IgD-negative memory B cell (primary cell): ENCODE data around the gene PRKN. TPM values are rescaled to one million over a fixed set of nuclear protein-coding genes. Genes with fewer than 3 reads are reported as not detected.
"Not testable (repeated sequence)": the region's sequence is repeated elsewhere in the genome, so short reads cannot be mapped to it uniquely, and the experiment has no call there.

Source experiments
- H3K27ac Mint-ChIP-seq, 3 donors: one replicate each; pipeline ENCODE4 v1.8.0; 2020 to 2022; ENCODE audit warnings: mild to moderate bottlenecking in 3 of 3, mixed read lengths in 3 of 3, moderate library complexity in 1 of 3
- H3K27me3 Mint-ChIP-seq: one replicate; pipeline ENCODE4 v1.8.0; 2021; ENCODE audit warnings: mixed read lengths
- H3K36me3 Mint-ChIP-seq: one replicate; pipeline ENCODE4 v1.8.0; 2020; ENCODE audit warnings: mild to moderate bottlenecking, mixed read lengths
- H3K4me1 Mint-ChIP-seq, 3 donors: one replicate each; pipeline ENCODE4 v1.8.0; 2020 to 2022; ENCODE audit warnings: mixed read lengths in 3 of 3, mild to moderate bottlenecking in 1 of 3
- H3K4me3 Mint-ChIP-seq, 4 donors: one replicate each; pipeline ENCODE4 v1.8.0; 2020 to 2022; ENCODE audit warnings: mild to moderate bottlenecking in 4 of 4, mixed read lengths in 4 of 4, moderate library complexity in 3 of 4
- H3K9me3 Mint-ChIP-seq, 3 donors: one replicate each; pipeline ENCODE4 v1.8.0; 2020 to 2021; ENCODE audit warnings: mixed read lengths in 3 of 3, mild to moderate bottlenecking in 1 of 3
- polyA plus RNA-seq: library from polyadenylated mRNA; unstranded; fragments of 300-500 nt; fragmentation: Illumina TruSeq; gene quantifications from one replicate; pipeline ENCODE4 v1.2.3, GENCODE V29; 2021

The PRKN gene
- polyA plus RNA-seq, 1 donor from 2014 or later = 0.55 TPM

DNA sequence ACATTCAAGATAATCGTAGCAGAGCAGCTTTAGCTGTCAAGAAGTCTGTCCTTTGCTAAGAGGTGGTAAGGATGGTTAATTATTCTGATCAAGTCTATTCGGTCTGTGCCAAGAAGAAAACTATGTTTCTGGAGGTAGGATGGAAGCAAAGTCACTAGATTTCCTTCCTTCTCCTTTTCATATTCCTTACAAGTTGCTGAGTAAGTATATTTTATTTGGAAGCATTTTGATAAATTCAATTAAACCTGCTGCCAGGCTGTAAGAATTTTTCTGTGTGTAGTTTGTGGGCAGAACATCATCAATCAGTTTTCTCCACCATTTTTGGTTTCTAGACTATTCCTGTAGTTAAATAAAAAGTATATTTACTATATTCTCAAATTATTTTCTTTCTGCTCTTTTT is 311.3 kb downstream of the PRKN start:
- Mint-ChIP-seq H3K9me3 (peaks cover 0 to 2% (median 0%) of the 10 kb centered on the region in 3 donors), H3K4me1 (no peaks in the 10 kb centered on the region), H3K36me3 (no peaks in the 10 kb centered on the region), H3K27ac (no peak overlapping the region), H3K4me3 (no peak overlapping the region), H3K27me3 (no peaks in the 10 kb centered on the region)

DNA sequence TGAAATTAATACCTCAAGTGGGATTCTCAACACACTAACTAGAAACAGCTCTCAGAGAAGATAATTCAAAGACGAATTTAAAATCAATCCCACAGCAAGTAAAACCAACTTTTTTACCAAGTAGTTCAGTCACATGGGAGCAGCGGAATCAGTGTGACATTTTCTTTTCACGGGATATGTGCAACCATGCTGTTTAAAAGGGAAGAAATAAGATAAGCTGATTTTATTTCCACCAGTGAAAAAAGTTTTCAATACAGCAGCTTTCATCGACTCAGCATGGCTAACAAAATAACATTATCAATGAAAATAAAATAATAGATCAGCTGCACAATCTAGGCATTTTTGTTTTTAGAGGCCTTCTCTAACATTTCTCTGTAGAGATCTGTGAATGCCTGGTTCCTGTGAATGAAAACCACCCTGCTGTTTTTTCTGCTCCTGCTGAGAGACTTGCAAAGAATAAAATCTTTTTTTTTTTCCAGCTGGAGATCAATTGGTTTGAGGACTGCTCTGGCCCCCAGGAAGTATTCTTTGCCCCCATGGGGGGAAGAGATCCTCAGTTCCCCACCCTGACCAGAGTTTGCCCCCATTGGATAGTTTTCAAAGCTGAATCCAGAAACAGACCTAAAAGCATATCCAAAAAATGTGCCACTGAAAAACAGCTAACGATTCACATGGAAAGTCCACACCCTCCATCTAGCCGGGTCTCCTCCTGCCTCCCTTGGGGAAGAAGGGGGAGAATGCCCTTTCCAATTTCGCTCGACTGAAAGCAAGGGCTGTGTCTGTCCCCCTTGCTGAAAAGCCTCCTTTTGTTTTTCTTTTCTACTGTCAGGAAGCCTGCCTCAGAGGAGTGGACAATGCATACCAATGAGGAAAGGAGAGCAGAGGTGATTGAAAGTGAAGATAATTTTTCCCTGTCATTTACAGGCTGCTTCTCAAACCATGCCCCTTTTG is 317.6 kb downstream of the PRKN start:
- no peak overlapping the region for H3K27ac Mint-ChIP-seq
- H3K4me3 Mint-ChIP-seq = no peak overlapping the region
- peaks cover 2% of the 10 kb centered on the region for H3K36me3 Mint-ChIP-seq
- H3K4me1 Mint-ChIP-seq = no peaks in the 10 kb centered on the region
- H3K9me3 Mint-ChIP-seq = peaks cover 0 to 1% (median 0%) of the 10 kb centered on the region in 3 donors
- H3K27me3 Mint-ChIP-seq = no peaks in the 10 kb centered on the region

DNA sequence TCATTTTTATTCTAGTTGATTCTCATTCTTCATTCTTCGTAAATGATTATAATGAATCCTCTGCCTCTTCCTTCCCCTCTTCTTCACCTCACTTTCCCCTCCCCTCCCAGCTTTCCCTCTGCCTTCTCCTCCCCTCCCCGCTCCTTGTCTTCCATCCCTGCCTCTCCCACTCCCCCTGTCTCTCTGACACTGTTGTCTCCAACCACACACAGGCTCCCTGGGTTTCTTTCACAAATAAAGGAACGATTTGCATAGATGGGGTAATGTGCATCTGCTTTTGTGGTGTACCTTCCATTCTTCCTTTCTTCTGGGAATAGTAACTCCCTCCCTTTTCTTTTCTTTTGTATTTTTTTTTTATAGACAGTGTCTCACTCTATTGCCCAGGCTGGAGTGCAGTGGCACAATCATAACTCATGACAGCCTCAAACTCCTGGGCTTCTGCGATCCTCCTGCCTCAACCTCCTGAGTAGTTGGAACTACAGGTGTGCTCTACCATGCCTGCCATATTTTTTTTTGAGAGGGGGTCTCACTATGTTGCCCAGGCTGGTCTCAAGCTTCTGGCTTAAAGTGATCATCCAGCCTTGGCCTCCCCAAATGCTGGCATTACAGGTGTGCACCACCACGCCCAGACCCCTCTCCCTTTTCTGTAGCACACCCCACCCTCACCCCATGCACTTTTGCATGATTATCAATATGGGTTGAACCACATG is 318.6 kb downstream of the PRKN start:
- peaks cover 2% of the 10 kb centered on the region for H3K36me3 Mint-ChIP-seq
- H3K4me1 Mint-ChIP-seq = no peaks in the 10 kb centered on the region
- peaks cover 0 to 3% (median 0%) of the 10 kb centered on the region in 3 donors for H3K9me3 Mint-ChIP-seq
- H3K27me3 Mint-ChIP-seq = no peaks in the 10 kb centered on the region
- H3K4me3 Mint-ChIP-seq = no peak overlapping the region
- no peak overlapping the region for H3K27ac Mint-ChIP-seq

DNA sequence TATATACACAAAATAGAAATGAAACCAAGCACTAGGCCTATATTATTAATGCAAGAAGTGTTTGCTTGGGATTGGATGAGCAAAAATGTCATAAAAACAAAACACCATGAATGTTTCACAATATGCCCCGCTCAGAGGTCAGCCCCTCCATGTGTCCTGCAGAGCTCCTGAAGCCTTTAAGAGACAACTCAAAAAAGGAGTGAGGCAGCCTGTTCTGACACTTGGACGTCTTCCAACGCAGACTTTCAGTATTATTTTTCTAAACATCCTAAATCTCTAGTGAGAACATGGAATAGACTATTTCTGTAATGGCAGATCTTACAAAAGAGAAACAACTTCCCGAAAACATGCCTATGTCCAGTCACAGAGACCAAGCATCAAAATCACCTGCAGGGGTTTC is 322.6 kb downstream of the PRKN start:
- no peaks in the 10 kb centered on the region for H3K4me1 Mint-ChIP-seq
- H3K27ac Mint-ChIP-seq = no peak overlapping the region
- H3K27me3 Mint-ChIP-seq = no peaks in the 10 kb centered on the region
- no peak overlapping the region for H3K4me3 Mint-ChIP-seq
- peaks cover 2% of the 10 kb centered on the region for H3K36me3 Mint-ChIP-seq
- H3K9me3 Mint-ChIP-seq = peaks cover 0 to 3% (median 2%) of the 10 kb centered on the region in 3 donors

DNA sequence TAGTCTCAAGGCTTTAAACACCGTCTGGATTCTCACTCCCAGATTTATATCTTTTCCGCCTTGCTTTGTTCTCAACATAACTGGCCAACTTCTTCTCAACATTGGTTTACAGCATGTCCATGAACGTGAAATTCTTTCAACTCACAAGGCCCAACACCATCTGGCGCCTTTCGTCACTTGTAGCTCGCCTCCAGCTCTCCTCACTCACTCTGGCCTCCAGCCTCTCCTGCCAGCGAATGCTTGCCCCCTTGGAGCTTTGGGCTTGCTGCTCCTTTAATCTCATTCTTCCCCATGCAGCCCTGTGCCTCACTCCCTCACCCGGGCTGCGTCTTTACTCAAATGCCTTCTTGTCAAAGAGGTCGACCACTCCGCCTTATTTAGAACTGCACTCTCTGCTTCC is 324.5 kb downstream of the PRKN start:
- Mint-ChIP-seq H3K27me3 (no peaks in the 10 kb centered on the region), H3K27ac (no peak overlapping the region), H3K4me3 (no peak overlapping the region), H3K9me3 (peaks cover 0 to 3% (median 2%) of the 10 kb centered on the region in 3 donors), H3K36me3 (no peaks in the 10 kb centered on the region), H3K4me1 (no peaks in the 10 kb centered on the region)

DNA sequence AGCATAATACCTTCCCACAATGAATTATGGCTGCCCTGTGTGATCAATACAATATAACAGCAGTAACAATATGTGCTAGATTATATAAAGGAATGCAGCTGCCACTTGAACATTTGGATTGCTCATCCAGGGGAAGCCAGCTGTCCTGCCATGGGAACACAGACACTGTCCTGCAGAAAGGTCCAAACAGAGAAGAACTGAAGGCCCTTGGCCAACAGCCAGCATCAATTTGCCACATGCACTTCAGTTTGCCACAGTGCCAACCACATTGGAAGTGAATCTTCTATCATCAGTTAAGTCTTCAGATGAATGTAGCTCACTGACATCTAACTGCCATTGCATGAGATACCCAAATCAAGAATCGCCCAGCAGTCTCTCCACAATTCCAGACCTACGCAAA is 332.4 kb downstream of the PRKN start:
- no peaks in the 10 kb centered on the region for H3K27me3 Mint-ChIP-seq
- H3K4me1 Mint-ChIP-seq = peaks cover 0 to 1% (median 0%) of the 10 kb centered on the region in 3 donors
- H3K27ac Mint-ChIP-seq = no peak overlapping the region
- H3K36me3 Mint-ChIP-seq = no peaks in the 10 kb centered on the region
- H3K4me3 Mint-ChIP-seq = no peak overlapping the region
- H3K9me3 Mint-ChIP-seq = no peaks in the 10 kb centered on the region

DNA sequence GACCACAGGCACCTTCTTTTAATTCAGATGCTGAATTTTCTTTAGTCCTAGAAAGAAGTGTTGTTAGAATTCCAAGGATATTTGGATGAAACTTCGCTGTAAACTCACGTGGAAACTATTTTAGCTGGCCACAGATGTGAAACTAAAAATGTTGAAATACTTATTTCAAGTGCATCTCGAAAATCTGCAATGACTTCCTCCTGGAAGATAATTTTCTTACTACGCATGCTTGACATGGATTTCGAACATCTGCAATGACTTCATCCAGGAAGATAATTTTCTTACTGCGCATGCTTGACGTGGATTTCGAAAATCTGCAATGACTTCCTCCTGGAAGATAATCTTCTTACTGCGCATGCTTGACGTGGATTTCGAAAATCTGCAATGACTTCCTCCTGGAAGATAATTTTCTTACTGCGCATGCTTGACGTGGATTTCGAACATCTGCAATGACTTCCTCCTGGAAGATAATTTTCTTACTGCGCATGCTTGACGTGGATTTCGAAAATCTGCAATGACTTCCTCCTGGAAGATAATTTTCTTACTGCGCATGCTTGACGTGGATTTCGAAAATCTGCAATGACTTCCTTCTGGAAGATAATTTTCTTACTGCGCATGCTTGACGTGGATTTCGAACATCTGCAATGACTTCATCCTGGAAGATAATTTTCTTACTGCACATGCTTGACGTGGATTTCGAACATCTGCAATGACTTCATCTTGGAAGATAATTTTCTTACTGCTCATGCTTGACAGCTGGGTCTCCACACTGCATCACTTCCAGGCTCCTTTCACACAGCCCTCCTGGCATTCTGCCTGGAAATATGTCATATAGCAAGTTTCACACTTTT is 336.4 kb downstream of the PRKN start:
- not testable (repeated sequence) for H3K4me3 Mint-ChIP-seq, H3K27me3 Mint-ChIP-seq, H3K4me1 Mint-ChIP-seq, H3K27ac Mint-ChIP-seq, H3K36me3 Mint-ChIP-seq, H3K9me3 Mint-ChIP-seq

DNA sequence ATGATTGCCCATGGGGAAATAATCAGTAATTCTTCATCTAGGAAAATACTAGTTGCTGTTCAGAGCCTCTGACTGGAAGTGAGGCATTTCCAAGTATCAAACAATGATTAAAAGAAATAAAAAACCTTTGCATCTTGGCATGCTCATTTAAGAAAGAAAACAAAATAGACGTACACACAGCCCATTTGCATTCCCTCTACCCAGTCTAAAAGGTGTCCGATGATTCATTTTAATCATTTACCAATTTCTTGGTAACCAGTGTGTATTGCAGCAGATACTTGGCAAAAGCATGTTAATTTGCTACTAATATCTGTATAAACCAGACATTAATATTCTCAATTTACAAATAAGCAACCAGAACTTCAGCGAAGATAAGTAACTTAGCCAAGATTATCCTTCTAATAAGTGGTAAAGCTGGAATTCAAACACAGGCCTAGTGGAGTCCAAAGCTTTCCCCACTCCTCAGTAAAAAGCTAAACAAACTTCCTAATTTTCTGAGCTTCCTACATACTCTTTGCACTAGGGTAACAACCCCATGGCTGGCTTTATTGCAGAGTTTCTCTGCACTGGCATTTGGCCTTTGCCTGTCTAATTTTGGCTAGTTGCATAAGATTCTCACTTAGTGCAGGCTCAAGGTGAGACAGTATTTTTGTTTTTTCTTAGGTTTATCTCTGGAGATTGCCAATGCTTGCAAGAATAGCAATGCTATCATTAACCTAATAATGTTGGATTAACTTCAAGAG is 338.1 kb downstream of the PRKN start:
- no peaks in the 10 kb centered on the region for H3K27me3 Mint-ChIP-seq
- peaks cover 6% of the 10 kb centered on the region for H3K36me3 Mint-ChIP-seq
- no peak overlapping the region for H3K27ac Mint-ChIP-seq
- H3K4me3 Mint-ChIP-seq = no peak overlapping the region
- peaks cover 0 to 1% (median 0%) of the 10 kb centered on the region in 3 donors for H3K4me1 Mint-ChIP-seq
- peaks cover 0 to 3% (median 0%) of the 10 kb centered on the region in 3 donors for H3K9me3 Mint-ChIP-seq

DNA sequence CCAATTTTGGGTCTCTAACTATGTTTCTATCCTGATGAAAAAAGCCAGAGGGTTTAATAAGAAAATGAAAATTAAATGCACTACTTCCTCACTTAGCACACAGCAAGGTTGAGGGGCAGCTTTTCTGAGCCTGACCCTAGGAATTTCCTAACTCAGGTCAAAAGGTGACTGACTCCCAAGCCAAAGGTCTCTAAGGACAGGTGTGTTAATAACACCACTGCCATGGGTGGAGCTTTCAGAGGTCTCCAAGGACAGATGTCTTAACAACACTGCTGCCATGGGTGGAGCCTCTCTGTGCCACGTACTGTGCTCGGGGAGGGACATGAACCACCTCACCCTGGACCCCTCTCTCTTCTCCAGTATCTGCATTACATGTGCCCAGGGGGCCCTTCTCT is 339.2 kb downstream of the PRKN start:
- Mint-ChIP-seq H3K4me1 (peaks cover 0 to 1% (median 0%) of the 10 kb centered on the region in 3 donors), H3K4me3 (no peak overlapping the region), H3K27me3 (no peaks in the 10 kb centered on the region), H3K27ac (no peak overlapping the region), H3K9me3 (peaks cover 0 to 3% (median 0%) of the 10 kb centered on the region in 3 donors), H3K36me3 (peaks cover 6% of the 10 kb centered on the region)

DNA sequence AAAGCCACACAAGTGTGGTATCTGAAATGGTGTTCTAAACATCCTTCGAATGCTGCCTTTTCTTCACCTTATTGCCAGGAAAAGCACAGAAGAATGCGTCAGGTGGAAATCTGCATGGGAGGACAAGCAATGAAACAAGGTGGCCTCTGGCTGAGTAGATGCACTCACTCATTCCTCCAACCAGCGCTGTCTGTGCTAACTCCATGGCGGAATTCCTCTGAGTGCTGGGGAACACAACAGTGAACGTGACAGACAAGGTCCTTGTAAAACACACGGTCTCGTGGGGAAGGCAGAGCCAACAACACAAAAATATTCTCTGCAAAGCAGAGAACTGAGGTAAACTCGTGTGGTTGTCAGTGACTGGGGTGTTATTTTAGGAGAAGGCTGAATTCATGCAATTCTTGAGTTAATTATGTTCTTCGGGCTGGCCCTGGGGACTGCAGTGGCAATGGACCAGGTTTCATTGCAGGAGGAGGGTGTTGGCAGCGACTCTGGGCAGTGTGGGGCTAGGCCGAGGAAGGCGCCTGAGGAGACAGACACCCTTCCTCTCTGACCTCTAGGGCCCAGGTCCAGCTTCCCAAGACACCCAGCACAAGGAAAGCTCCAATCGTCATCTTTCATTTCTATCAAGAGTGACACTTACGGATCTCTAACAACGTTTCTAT is 339.7 kb downstream of the PRKN start:
- no peaks in the 10 kb centered on the region for H3K27me3 Mint-ChIP-seq
- H3K4me3 Mint-ChIP-seq = no peak overlapping the region

DNA sequence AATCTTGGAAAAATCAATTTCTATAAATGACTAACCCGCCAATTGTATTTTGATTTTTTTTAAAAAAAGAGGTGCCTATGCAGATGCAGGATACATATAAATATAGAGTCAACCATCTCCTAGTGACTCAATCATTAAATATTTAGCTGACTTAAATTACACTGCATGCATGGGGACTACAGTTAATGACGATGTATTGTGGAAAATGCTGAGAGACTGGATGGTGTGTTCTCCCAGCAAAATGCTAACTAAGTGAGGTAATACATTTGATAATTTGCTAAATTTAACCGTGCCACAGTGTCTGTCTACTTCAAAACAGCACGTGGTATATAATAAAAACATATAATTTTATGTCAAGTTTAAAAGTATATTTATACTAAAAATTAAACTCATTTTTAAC is 341.6 kb downstream of the PRKN start:
- Mint-ChIP-seq H3K27ac (no peak overlapping the region), H3K27me3 (no peaks in the 10 kb centered on the region), H3K9me3 (peaks cover 0 to 3% (median under 1%) of the 10 kb centered on the region in 3 donors), H3K4me1 (no peaks in the 10 kb centered on the region), H3K4me3 (no peak overlapping the region), H3K36me3 (peaks cover 7% of the 10 kb centered on the region)

More for the DNA sequence above, 339.7 kb downstream of the PRKN start:
- Mint-ChIP-seq H3K36me3 (peaks cover 7% of the 10 kb centered on the region), H3K27ac (no peak overlapping the region), H3K9me3 (peaks cover 0 to 3% (median 0%) of the 10 kb centered on the region in 3 donors), H3K4me1 (peaks cover 0 to 1% (median 0%) of the 10 kb centered on the region in 3 donors)

DNA sequence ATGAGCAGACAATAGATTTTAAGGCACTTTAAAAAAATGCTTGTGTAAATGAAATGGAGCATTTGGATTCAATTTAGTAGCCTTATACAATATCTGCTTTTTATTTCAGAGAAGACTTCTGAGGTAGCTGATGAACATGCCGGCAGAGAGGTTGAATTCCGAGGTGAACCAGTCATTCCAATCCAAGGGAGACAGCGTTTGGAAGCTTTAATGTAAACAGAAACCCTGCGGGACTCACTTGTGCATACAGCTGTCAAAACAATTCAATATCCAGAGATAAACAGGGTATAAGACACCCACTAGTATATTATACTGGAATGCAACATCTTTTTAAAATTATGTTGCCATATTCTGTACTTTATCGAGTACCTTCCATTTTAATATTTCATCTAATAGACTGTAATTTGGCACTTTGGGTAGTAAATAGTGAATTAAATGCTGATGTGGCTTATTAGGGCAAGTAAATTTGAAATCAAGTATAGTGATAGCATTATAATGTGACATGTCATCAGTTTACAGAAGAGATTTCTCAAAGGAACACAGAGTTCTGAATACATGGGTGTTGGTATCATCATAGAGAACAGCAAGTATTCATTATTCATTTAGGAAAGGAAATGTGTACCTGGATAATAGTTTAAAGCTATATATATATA is 347.7 kb downstream of the PRKN start:
- peaks cover 5% of the 10 kb centered on the region for H3K36me3 Mint-ChIP-seq
- peaks cover 0 to 2% (median 0%) of the 10 kb centered on the region in 3 donors for H3K4me1 Mint-ChIP-seq
- H3K27ac Mint-ChIP-seq = no peak overlapping the region
- H3K27me3 Mint-ChIP-seq = no peaks in the 10 kb centered on the region
- no peak overlapping the region for H3K4me3 Mint-ChIP-seq
- peaks cover 0 to 3% (median 0%) of the 10 kb centered on the region in 3 donors for H3K9me3 Mint-ChIP-seq

DNA sequence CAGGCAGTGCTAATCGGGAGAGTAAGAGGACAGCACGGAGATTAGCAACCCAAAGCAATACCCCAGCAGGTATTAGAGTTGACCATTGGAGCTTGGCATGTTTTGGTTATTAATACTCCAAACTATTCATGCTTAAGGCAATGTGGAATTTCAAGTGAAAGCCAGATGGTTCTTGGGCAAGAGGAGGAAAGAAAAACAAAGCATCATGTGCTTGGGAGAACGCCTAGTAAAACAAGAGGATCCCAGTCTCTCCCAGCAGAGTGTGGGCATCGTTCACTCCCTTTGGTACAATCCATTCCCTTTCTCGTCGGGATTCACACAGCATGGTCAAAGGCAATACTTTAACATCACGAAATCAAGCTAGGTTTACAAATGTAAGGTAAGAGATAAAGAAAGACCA is 349.8 kb downstream of the PRKN start:
- Mint-ChIP-seq H3K4me3 (no peak overlapping the region), H3K27ac (no peak overlapping the region), H3K9me3 (peaks cover 0 to 5% (median 0%) of the 10 kb centered on the region in 3 donors), H3K4me1 (peaks cover 0 to 2% (median 0%) of the 10 kb centered on the region in 3 donors), H3K27me3 (no peaks in the 10 kb centered on the region), H3K36me3 (peaks cover 3% of the 10 kb centered on the region)
